Tibial nerve (tissue), 3 donors: Measurements from ENCODE around the gene TTC6.

Source experiments
- POLR2A ChIP-seq, 2 donors: fragments of 450-650 bp; IDR thresholded peaks; one replicate each; pipeline ENCODE4 v1.6.1; 2017; ENCODE audit warnings: antibody characterized with exemption in 2 of 2, mild to moderate bottlenecking in 2 of 2, moderate library complexity in 2 of 2
- TF ChIP-seq, protein P1 (sequence below), 5 experiments: fragments of 200-600 bp in 3 of 5; fragments of 450-650 bp in 2 of 5; sonication (generic) in 3 of 5; IDR thresholded peaks; one replicate each; pipeline ENCODE4 v1.5.1; 2016 to 2019; ENCODE audit warnings: antibody characterized with exemption in 5 of 5, mild to moderate bottlenecking in 3 of 5, moderate library complexity in 2 of 5

DNA sequence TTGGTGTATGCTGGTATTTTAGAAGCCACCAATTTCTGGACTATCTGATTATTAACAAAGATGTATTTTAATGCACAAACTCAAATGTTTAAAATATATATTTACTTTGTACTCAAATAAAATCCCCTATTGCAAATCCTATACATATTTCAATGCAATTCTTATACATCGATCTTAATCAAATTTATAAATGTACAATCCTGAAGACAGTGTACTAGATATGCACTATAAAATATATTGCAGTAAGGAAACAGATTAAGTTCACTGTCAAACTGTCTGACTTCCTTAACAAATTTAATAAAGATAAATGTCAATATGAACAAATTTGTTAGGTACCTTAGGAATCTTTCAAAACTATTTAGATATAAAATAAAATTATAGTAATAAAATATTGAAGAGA, 44.3 kb upstream of the TTC6 start:
- TF ChIP-seq, protein P1, sequence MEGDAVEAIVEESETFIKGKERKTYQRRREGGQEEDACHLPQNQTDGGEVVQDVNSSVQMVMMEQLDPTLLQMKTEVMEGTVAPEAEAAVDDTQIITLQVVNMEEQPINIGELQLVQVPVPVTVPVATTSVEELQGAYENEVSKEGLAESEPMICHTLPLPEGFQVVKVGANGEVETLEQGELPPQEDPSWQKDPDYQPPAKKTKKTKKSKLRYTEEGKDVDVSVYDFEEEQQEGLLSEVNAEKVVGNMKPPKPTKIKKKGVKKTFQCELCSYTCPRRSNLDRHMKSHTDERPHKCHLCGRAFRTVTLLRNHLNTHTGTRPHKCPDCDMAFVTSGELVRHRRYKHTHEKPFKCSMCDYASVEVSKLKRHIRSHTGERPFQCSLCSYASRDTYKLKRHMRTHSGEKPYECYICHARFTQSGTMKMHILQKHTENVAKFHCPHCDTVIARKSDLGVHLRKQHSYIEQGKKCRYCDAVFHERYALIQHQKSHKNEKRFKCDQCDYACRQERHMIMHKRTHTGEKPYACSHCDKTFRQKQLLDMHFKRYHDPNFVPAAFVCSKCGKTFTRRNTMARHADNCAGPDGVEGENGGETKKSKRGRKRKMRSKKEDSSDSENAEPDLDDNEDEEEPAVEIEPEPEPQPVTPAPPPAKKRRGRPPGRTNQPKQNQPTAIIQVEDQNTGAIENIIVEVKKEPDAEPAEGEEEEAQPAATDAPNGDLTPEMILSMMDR (IDR thresholded peaks at IDR 0.05), result no peak
- no peak for TF ChIP-seq POLR2A (IDR thresholded peaks at IDR 0.05)
